HG02678 (cell line): Measurements from ENCODE around the gene HAUS5.

Source experiments
- ATAC-seq: cut with Tn5 transposase; IDR thresholded peaks from one replicate; pipeline ENCODE4 v1.9.1; 2021; ENCODE audit warnings: mild to moderate bottlenecking, moderate library complexity; ENCODE audit not compliant: unreplicated experiment

The HAUS5 gene

GRCh38 chr19:35666251-35666913, 53.8 kb downstream of the HAUS5 start, which contains the start of gene UPK1A:
TSS of gene UPK1A (plus strand) at chr19:35666517. CDS start at chr19:35666813, 296 bp downstream.
- no peak for ATAC-seq

- no peak for ATAC-seq
These were observed 57.0 kb downstream of the HAUS5 start for GRCh38 chr19:35669566-35669965.

- no peak for ATAC-seq
These were observed 57.4 kb downstream of the HAUS5 start for GRCh38 chr19:35669974-35670373.

- no peak for ATAC-seq
These were observed 58.2 kb downstream of the HAUS5 start for GRCh38 chr19:35670686-35671085.

- no peak for ATAC-seq
These were observed 59.3 kb downstream of the HAUS5 start for GRCh38 chr19:35671818-35672217.

- ATAC-seq: no peak
These were observed 60.7 kb downstream of the HAUS5 start for GRCh38 chr19:35673121-35673804.
